ENCODE data around the gene OSBPL10.

GRCh38 chr3:31959251-31959650, 21.8 kb downstream of the OSBPL10 start:
- TF ChIP-seq SP1 (IDR thresholded peaks at IDR 0.05) (no peak), FOXM1 (IDR thresholded peaks at IDR 0.05; ENCODE audit: borderline replicate concordance) (no peak), LEF1 (IDR thresholded peaks at IDR 0.05; ENCODE audit: borderline replicate concordance) (no peak), ELF4 (IDR thresholded peaks at IDR 0.05) (no peak), SUZ12 (IDR thresholded peaks at IDR 0.05) (no peak), ARNT (IDR thresholded peaks at IDR 0.05) (no peak), PKNOX1 (IDR thresholded peaks at IDR 0.05) (no peak), FOXK2 (IDR thresholded peaks at IDR 0.05) (no peak), NFRKB (IDR thresholded peaks at IDR 0.05) (no peak), BHLHE40 (IDR thresholded peaks at IDR 0.05; ENCODE audit: borderline replicate concordance) (no peak), TARDBP (IDR thresholded peaks at IDR 0.05) (no peak)

Measured in HEK293T (cell line).